SH-SY5Y (cell line): ENCODE data around the gene CACNG4.

Experiments used
- GATA2 ChIP-seq: IDR thresholded peaks from 2 replicates; pipeline ENCODE4 v1.6.1; 2011; ENCODE audit warnings: mild to moderate bottlenecking, low read depth, low read length
- GATA3 ChIP-seq: IDR thresholded peaks from 2 replicates; pipeline ENCODE4 v1.6.1; 2011; ENCODE audit warnings: low read depth, mild to moderate bottlenecking, low read length, moderate library complexity

DNA sequence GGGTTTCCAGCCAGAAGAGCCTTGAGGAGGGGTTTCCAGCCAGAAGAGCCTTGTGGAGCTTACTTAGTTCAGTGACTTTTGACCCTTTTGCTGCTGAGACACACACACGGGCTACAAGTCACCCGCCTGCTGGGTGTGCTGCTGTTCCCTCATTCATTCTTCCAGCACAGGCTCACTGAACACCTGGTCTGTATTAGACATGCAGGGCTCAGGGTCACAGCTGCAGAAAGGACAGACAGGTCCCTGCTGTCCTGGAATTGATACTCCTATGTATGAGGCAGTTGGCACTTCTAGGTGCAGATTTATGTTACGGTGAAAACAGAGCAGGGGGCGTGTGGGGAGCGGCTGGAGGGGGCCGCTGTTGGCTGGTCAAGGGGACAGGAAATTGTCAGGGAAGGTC is 6.8 kb downstream of the CACNG4 start:
- TF ChIP-seq GATA2: no peak
- no peak for TF ChIP-seq GATA3
